Measurements from ENCODE around the gene TTC6.

Gene TTC6

GRCh38 chr14:37625597-37626595, 30.5 kb downstream of the TTC6 start:
- Histone ChIP-seq H3K9me3 (ENCODE audit: control extremely low read depth in 1 of 5, control insufficient read depth in 4 of 5, insufficient read depth in 2 of 5, low read depth in 1 of 5, low read length in 4 of 5) (peaks cover 0 to 13% (median 4%) of the 10 kb centered on the region in 5 experiments), H3K36me3 (ENCODE audit: control insufficient read depth in 4 of 4, insufficient read depth in 4 of 4, low read length in 3 of 4) (no peaks in the 10 kb centered on the region), H3K4me1 (ENCODE audit: control extremely low read depth in 1 of 4, control insufficient read depth in 4 of 4, insufficient read depth in 4 of 4, low read length in 3 of 4) (peaks cover 0 to 9% (median 3%) of the 10 kb centered on the region in 4 experiments), H3K27me3 (replicated peaks in 2 of 5; ENCODE audit: control insufficient read depth in 4 of 5, insufficient read depth in 5 of 5, low read length in 4 of 5) (peaks cover 13 to 41% (median 25%) of the 10 kb centered on the region in 5 experiments), H3K27ac (ENCODE audit: insufficient read depth in 1 of 2, low read depth in 1 of 2, low read length in 2 of 2, poor library complexity in 1 of 2, severe bottlenecking in 2 of 2) (no peak overlapping the region), H3K4me3 (ENCODE audit: control insufficient read depth in 1 of 7, extremely low read depth in 1 of 7, insufficient read depth in 4 of 7, low read depth in 2 of 7, low read length in 6 of 7) (no peak overlapping the region)
- 86% methylated on average over 2 of the region's 9 CpGs for whole genome bisulfite sequencing (ENCODE audit: insufficient coverage)
- ChIA-PET POLR2A (no interaction called here), CTCF (no interaction called here)
- DNase-seq: no peak

- POLR2A ChIA-PET: no interaction called here
- peaks cover 0 to 13% (median under 1%) of the 10 kb centered on the region in 5 experiments for H3K9me3 ChIP-seq (ENCODE audit: control extremely low read depth in 1 of 5, control insufficient read depth in 4 of 5, insufficient read depth in 2 of 5, low read depth in 1 of 5, low read length in 4 of 5)
- H3K27me3 ChIP-seq (replicated peaks in 2 of 5; ENCODE audit: control insufficient read depth in 4 of 5, insufficient read depth in 5 of 5, low read length in 4 of 5): peaks cover 0 to 6% (median 0%) of the 10 kb centered on the region in 5 experiments
- DNase-seq: no peak
- H3K4me1 ChIP-seq (ENCODE audit: control extremely low read depth in 1 of 4, control insufficient read depth in 4 of 4, insufficient read depth in 4 of 4, low read length in 3 of 4): no peaks in the 10 kb centered on the region
- H3K36me3 ChIP-seq (ENCODE audit: control insufficient read depth in 4 of 4, insufficient read depth in 4 of 4, low read length in 3 of 4): no peaks in the 10 kb centered on the region
- CTCF ChIA-PET: no interaction called here
- no peak overlapping the region for H3K4me3 ChIP-seq (ENCODE audit: control insufficient read depth in 1 of 7, extremely low read depth in 1 of 7, insufficient read depth in 4 of 7, low read depth in 2 of 7, low read length in 6 of 7)
- H3K27ac ChIP-seq (ENCODE audit: insufficient read depth in 1 of 2, low read depth in 1 of 2, low read length in 2 of 2, poor library complexity in 1 of 2, severe bottlenecking in 2 of 2): no peak overlapping the region
- 80% methylated on average over 2 of the region's 4 CpGs for WGBS (ENCODE audit: insufficient coverage)
These were observed 41.9 kb downstream of the TTC6 start for GRCh38 chr14:37637341-37637740.

GRCh38 chr14:37638599-37638998, 43.2 kb downstream of the TTC6 start:
- no peak overlapping the region for H3K4me3 ChIP-seq (ENCODE audit: control insufficient read depth in 1 of 7, extremely low read depth in 1 of 7, insufficient read depth in 4 of 7, low read depth in 2 of 7, low read length in 6 of 7)
- no CpG with 5 or more reads among the region's 2 CpGs for whole genome bisulfite sequencing (ENCODE audit: insufficient coverage)
- H3K27me3 ChIP-seq (replicated peaks in 2 of 5; ENCODE audit: control insufficient read depth in 4 of 5, insufficient read depth in 5 of 5, low read length in 4 of 5): peaks cover 0 to 7% (median 0%) of the 10 kb centered on the region in 5 experiments
- H3K27ac ChIP-seq (ENCODE audit: insufficient read depth in 1 of 2, low read depth in 1 of 2, low read length in 2 of 2, poor library complexity in 1 of 2, severe bottlenecking in 2 of 2): no peak overlapping the region
- ChIA-PET POLR2A (no interaction called here), CTCF (no interaction called here)
- no peaks in the 10 kb centered on the region for H3K4me1 ChIP-seq (ENCODE audit: control extremely low read depth in 1 of 4, control insufficient read depth in 4 of 4, insufficient read depth in 4 of 4, low read length in 3 of 4)
- no peak for DNase-seq
- no peaks in the 10 kb centered on the region for H3K36me3 ChIP-seq (ENCODE audit: control insufficient read depth in 4 of 4, insufficient read depth in 4 of 4, low read length in 3 of 4)
- peaks cover 0 to 2% (median 0%) of the 10 kb centered on the region in 5 experiments for H3K9me3 ChIP-seq (ENCODE audit: control extremely low read depth in 1 of 5, control insufficient read depth in 4 of 5, insufficient read depth in 2 of 5, low read depth in 1 of 5, low read length in 4 of 5)

DNA sequence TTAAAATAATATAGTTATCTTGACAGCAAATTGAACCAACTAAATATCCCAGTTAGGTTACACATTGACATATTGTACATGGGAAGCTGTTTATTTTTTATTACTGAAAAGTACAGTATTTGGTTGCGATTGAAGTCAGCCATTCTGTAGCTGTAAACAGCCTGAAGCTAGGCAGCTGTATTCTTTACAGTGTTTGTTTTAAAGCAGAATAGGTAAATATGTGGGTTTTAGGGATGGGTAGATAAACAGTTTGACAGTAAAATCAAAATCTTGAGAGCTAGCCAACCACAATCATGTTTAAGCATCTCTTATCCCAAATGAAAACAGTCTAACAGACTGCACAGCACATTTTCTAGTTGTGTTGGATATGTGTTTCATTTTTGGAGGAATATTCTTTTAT, 45.7 kb downstream of the TTC6 start:
- ChIA-PET POLR2A (no interaction called here), CTCF (no interaction called here)
- H3K27me3 ChIP-seq (replicated peaks in 2 of 5; ENCODE audit: control insufficient read depth in 4 of 5, insufficient read depth in 5 of 5, low read length in 4 of 5): peaks cover 0 to 7% (median 0%) of the 10 kb centered on the region in 5 experiments
- DNase-seq: no peak
- H3K27ac ChIP-seq (ENCODE audit: insufficient read depth in 1 of 2, low read depth in 1 of 2, low read length in 2 of 2, poor library complexity in 1 of 2, severe bottlenecking in 2 of 2): no peak overlapping the region
- H3K36me3 ChIP-seq (ENCODE audit: control insufficient read depth in 4 of 4, insufficient read depth in 4 of 4, low read length in 3 of 4): no peaks in the 10 kb centered on the region
- no peak overlapping the region for H3K4me3 ChIP-seq (ENCODE audit: control insufficient read depth in 1 of 7, extremely low read depth in 1 of 7, insufficient read depth in 4 of 7, low read depth in 2 of 7, low read length in 6 of 7)
- H3K9me3 ChIP-seq (ENCODE audit: control extremely low read depth in 1 of 5, control insufficient read depth in 4 of 5, insufficient read depth in 2 of 5, low read depth in 1 of 5, low read length in 4 of 5): no peaks in the 10 kb centered on the region
- no CpG with 5 or more reads among the region's 1 CpG for WGBS (ENCODE audit: insufficient coverage)
- H3K4me1 ChIP-seq (ENCODE audit: control extremely low read depth in 1 of 4, control insufficient read depth in 4 of 4, insufficient read depth in 4 of 4, low read length in 3 of 4): no peaks in the 10 kb centered on the region

GRCh38 chr14:37642125-37642524, 46.7 kb downstream of the TTC6 start:
- Histone ChIP-seq H3K4me1 (ENCODE audit: control extremely low read depth in 1 of 4, control insufficient read depth in 4 of 4, insufficient read depth in 4 of 4, low read length in 3 of 4) (no peaks in the 10 kb centered on the region), H3K4me3 (ENCODE audit: control insufficient read depth in 1 of 7, extremely low read depth in 1 of 7, insufficient read depth in 4 of 7, low read depth in 2 of 7, low read length in 6 of 7) (no peak overlapping the region), H3K27me3 (replicated peaks in 2 of 5; ENCODE audit: control insufficient read depth in 4 of 5, insufficient read depth in 5 of 5, low read length in 4 of 5) (peaks cover 0 to 7% (median 0%) of the 10 kb centered on the region in 5 experiments), H3K27ac (ENCODE audit: insufficient read depth in 1 of 2, low read depth in 1 of 2, low read length in 2 of 2, poor library complexity in 1 of 2, severe bottlenecking in 2 of 2) (no peak overlapping the region), H3K9me3 (ENCODE audit: control extremely low read depth in 1 of 5, control insufficient read depth in 4 of 5, insufficient read depth in 2 of 5, low read depth in 1 of 5, low read length in 4 of 5) (no peaks in the 10 kb centered on the region), H3K36me3 (ENCODE audit: control insufficient read depth in 4 of 4, insufficient read depth in 4 of 4, low read length in 3 of 4) (no peaks in the 10 kb centered on the region)
- POLR2A ChIA-PET: no interaction called here
- CTCF ChIA-PET: no interaction called here
- DNase-seq: no peak
- 100% methylated on average over 1 of the region's 3 CpGs for WGBS (ENCODE audit: insufficient coverage)

DNA sequence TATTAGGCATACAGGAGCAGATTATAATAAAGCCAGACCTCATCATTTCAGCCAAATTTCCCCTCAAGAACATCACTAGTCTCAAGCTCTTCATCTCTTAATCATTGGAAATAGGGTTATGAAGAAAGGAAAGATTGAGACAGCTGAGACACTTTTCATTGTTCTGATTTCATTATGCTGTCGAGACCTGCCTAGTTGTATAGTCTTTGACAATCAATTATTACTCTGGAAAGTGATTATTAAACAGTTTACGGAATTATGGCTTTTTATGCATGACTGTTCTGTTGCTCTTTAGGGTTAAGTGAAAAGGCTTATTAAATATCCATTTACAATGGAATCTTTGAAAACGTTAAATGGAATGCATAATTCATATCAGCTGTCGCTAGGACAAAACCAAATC, 48.3 kb downstream of the TTC6 start:
- no peak overlapping the region for H3K27ac ChIP-seq (ENCODE audit: insufficient read depth in 1 of 2, low read depth in 1 of 2, low read length in 2 of 2, poor library complexity in 1 of 2, severe bottlenecking in 2 of 2)
- H3K27me3 ChIP-seq (replicated peaks in 2 of 5; ENCODE audit: control insufficient read depth in 4 of 5, insufficient read depth in 5 of 5, low read length in 4 of 5): peaks cover 0 to 7% (median 0%) of the 10 kb centered on the region in 5 experiments
- no peaks in the 10 kb centered on the region for H3K9me3 ChIP-seq (ENCODE audit: control extremely low read depth in 1 of 5, control insufficient read depth in 4 of 5, insufficient read depth in 2 of 5, low read depth in 1 of 5, low read length in 4 of 5)
- POLR2A ChIA-PET: no interaction called here
- WGBS (ENCODE audit: insufficient coverage): 100% methylated on average over 2 of the region's 4 CpGs
- CTCF ChIA-PET: no interaction called here
- H3K36me3 ChIP-seq (ENCODE audit: control insufficient read depth in 4 of 4, insufficient read depth in 4 of 4, low read length in 3 of 4): no peaks in the 10 kb centered on the region
- H3K4me3 ChIP-seq (ENCODE audit: control insufficient read depth in 1 of 7, extremely low read depth in 1 of 7, insufficient read depth in 4 of 7, low read depth in 2 of 7, low read length in 6 of 7): no peak overlapping the region
- no peaks in the 10 kb centered on the region for H3K4me1 ChIP-seq (ENCODE audit: control extremely low read depth in 1 of 4, control insufficient read depth in 4 of 4, insufficient read depth in 4 of 4, low read length in 3 of 4)
- no peak for DNase-seq

Measured in common myeloid progenitor, CD34-positive (primary cell).